ENCODE measurements around the gene EPB41L1. TPM values are rescaled to one million over a fixed set of nuclear protein-coding genes. Genes with fewer than 3 reads are reported as not detected.
"Not testable (repeated sequence)": the region's sequence is repeated elsewhere in the genome, so short reads cannot be mapped to it uniquely, and the experiment has no call there.

The EPB41L1 gene
- total RNA-seq, 2 experiments from 2014 or later, result 0.57 to 1.1 TPM

- CTCF ChIA-PET, result interaction anchor here (0.5 kb wide), 1 partner anchor 10 kb away, joined by 6 read pairs; no protein-coding TSS in a partner anchor
- Mint-ChIP-seq H3K27me3 (ENCODE audit: low read depth) (no peaks in the 10 kb centered on the region), H3K27ac (no peak overlapping the region), H3K9me3 (no peaks in the 10 kb centered on the region), H3K4me3 (no peak overlapping the region), H3K36me3 (ENCODE audit: low read depth) (no peaks in the 10 kb centered on the region), H3K4me1 (ENCODE audit: low read depth) (no peaks in the 10 kb centered on the region)
- no peak for DNase-seq
- intact Hi-C loops (cut with micrococcal nuclease), result no loop called here
Observed at GRCh38 chr20:36128463-36129159, 25.9 kb upstream of the EPB41L1 start.

GRCh38 chr20:36129160-36129543 is 25.4 kb upstream of the EPB41L1 start:
- Mint-ChIP-seq H3K4me1 (ENCODE audit: low read depth) (no peaks in the 10 kb centered on the region), H3K36me3 (ENCODE audit: low read depth) (no peaks in the 10 kb centered on the region), H3K9me3 (no peaks in the 10 kb centered on the region), H3K27ac (no peak overlapping the region), H3K27me3 (ENCODE audit: low read depth) (no peaks in the 10 kb centered on the region), H3K4me3 (no peak overlapping the region)
- no peak for DNase-seq
- CTCF ChIA-PET, result interaction anchor here (0.6 kb wide), 1 partner anchor 136 kb away, joined by 5 read pairs; no protein-coding TSS in a partner anchor
- intact Hi-C loops (cut with micrococcal nuclease), result no loop called here

GRCh38 chr20:36130390-36130789 is 24.1 kb upstream of the EPB41L1 start:
- CTCF ChIA-PET, result interaction anchor here (0.7 to 1.0 kb wide), 2 partner anchors 9 to 301 kb away, joined by 3 to 5 read pairs; no protein-coding TSS in a partner anchor
- no peaks in the 10 kb centered on the region for H3K9me3 Mint-ChIP-seq
- no peak overlapping the region for H3K4me3 Mint-ChIP-seq
- no peak overlapping the region for H3K27ac Mint-ChIP-seq
- no peaks in the 10 kb centered on the region for H3K27me3 Mint-ChIP-seq (ENCODE audit: low read depth)
- intact Hi-C loops (cut with micrococcal nuclease), result no loop called here
- no peaks in the 10 kb centered on the region for H3K4me1 Mint-ChIP-seq (ENCODE audit: low read depth)
- no peak for DNase-seq
- no peaks in the 10 kb centered on the region for H3K36me3 Mint-ChIP-seq (ENCODE audit: low read depth)

- Mint-ChIP-seq H3K36me3 (ENCODE audit: low read depth) (no peaks in the 10 kb centered on the region), H3K4me3 (no peak overlapping the region), H3K27ac (no peak overlapping the region), H3K9me3 (no peaks in the 10 kb centered on the region), H3K4me1 (ENCODE audit: low read depth) (no peaks in the 10 kb centered on the region), H3K27me3 (ENCODE audit: low read depth) (no peaks in the 10 kb centered on the region)
- DNase-seq, result no peak
- CTCF ChIA-PET, result interaction anchor here (1.6 to 16.0 kb wide), 2 partner anchors 25 to 138 kb away, joined by 5 to 263 read pairs; no protein-coding TSS in a partner anchor
- intact Hi-C loops (cut with micrococcal nuclease), result no loop called here
Observed at GRCh38 chr20:36132802-36133211, 21.7 kb upstream of the EPB41L1 start.

GRCh38 chr20:36133821-36134220 is 20.7 kb upstream of the EPB41L1 start:
- CTCF ChIA-PET, result interaction anchor here (1.6 to 16.0 kb wide), 2 partner anchors 24 to 139 kb away, joined by 5 to 263 read pairs; no protein-coding TSS in a partner anchor
- no peak for DNase-seq
- Mint-ChIP-seq H3K36me3 (ENCODE audit: low read depth) (no peaks in the 10 kb centered on the region), H3K27me3 (ENCODE audit: low read depth) (no peaks in the 10 kb centered on the region), H3K27ac (no peak overlapping the region), H3K9me3 (no peaks in the 10 kb centered on the region), H3K4me3 (no peak overlapping the region), H3K4me1 (ENCODE audit: low read depth) (no peaks in the 10 kb centered on the region)
- intact Hi-C loops (cut with micrococcal nuclease), result no loop called here

GRCh38 chr20:36135159-36135558 is 19.4 kb upstream of the EPB41L1 start:
- Mint-ChIP-seq H3K4me3 (no peak overlapping the region), H3K4me1 (ENCODE audit: low read depth) (no peaks in the 10 kb centered on the region), H3K27ac (no peak overlapping the region), H3K36me3 (ENCODE audit: low read depth) (no peaks in the 10 kb centered on the region), H3K9me3 (no peaks in the 10 kb centered on the region), H3K27me3 (ENCODE audit: low read depth) (no peaks in the 10 kb centered on the region)
- intact Hi-C loops (cut with micrococcal nuclease), result no loop called here
- CTCF ChIA-PET, result interaction anchor here (16.0 kb wide), 1 partner anchor 140 kb away, joined by 263 read pairs; no protein-coding TSS in a partner anchor
- no peak for DNase-seq

- no peak for DNase-seq
- Mint-ChIP-seq H3K4me3 (no peak overlapping the region), H3K36me3 (ENCODE audit: low read depth) (no peaks in the 10 kb centered on the region), H3K27ac (no peak overlapping the region), H3K27me3 (ENCODE audit: low read depth) (no peaks in the 10 kb centered on the region), H3K9me3 (no peaks in the 10 kb centered on the region), H3K4me1 (ENCODE audit: low read depth) (no peaks in the 10 kb centered on the region)
- intact Hi-C loops (cut with micrococcal nuclease), result no loop called here
- CTCF ChIA-PET, result interaction anchor here (0.6 to 16.0 kb wide), 3 partner anchors 133 to 731 kb away, joined by 4 to 263 read pairs (median 7); no protein-coding TSS in a partner anchor
Observed at GRCh38 chr20:36135821-36136220, 18.7 kb upstream of the EPB41L1 start.

- H3K9me3 Mint-ChIP-seq; H3K27ac Mint-ChIP-seq; intact Hi-C loops (cut with micrococcal nuclease); H3K4me1 Mint-ChIP-seq (ENCODE audit: low read depth); H3K4me3 Mint-ChIP-seq; DNase-seq; H3K27me3 Mint-ChIP-seq (ENCODE audit: low read depth); H3K36me3 Mint-ChIP-seq (ENCODE audit: low read depth): not testable (repeated sequence)
- CTCF ChIA-PET, result interaction anchor here (0.6 to 16.0 kb wide), 8 partner anchors 55 to 457 kb away, joined by 3 to 263 read pairs (median 4); no protein-coding TSS in a partner anchor
Observed at GRCh38 chr20:36137313-36137712, 17.2 kb upstream of the EPB41L1 start.

GRCh38 chr20:36141310-36141709 is 13.2 kb upstream of the EPB41L1 start:
- intact Hi-C loops (cut with micrococcal nuclease), result no loop called here
- Mint-ChIP-seq H3K9me3 (no peaks in the 10 kb centered on the region), H3K36me3 (ENCODE audit: low read depth) (no peaks in the 10 kb centered on the region), H3K4me1 (ENCODE audit: low read depth) (no peaks in the 10 kb centered on the region), H3K27me3 (ENCODE audit: low read depth) (no peaks in the 10 kb centered on the region), H3K4me3 (no peak overlapping the region), H3K27ac (no peak overlapping the region)
- no peak for DNase-seq
- CTCF ChIA-PET, result interaction anchor here (16.0 kb wide), 1 partner anchor 146 kb away, joined by 263 read pairs; no protein-coding TSS in a partner anchor

GRCh38 chr20:36144336-36144735 is 10.2 kb upstream of the EPB41L1 start:
- Mint-ChIP-seq H3K9me3 (no peaks in the 10 kb centered on the region), H3K4me3 (no peak overlapping the region), H3K4me1 (ENCODE audit: low read depth) (no peaks in the 10 kb centered on the region), H3K27me3 (ENCODE audit: low read depth) (no peaks in the 10 kb centered on the region), H3K36me3 (ENCODE audit: low read depth) (no peaks in the 10 kb centered on the region), H3K27ac (no peak overlapping the region)
- intact Hi-C loops (cut with micrococcal nuclease), result no loop called here
- DNase-seq, result no peak
- CTCF ChIA-PET, result interaction anchor here (1.6 to 16.0 kb wide), 3 partner anchors 12 to 190 kb away, joined by 3 to 263 read pairs (median 10); partner anchors contain the start of gene SCAND1

- Mint-ChIP-seq H3K9me3 (no peaks in the 10 kb centered on the region), H3K4me1 (ENCODE audit: low read depth) (no peaks in the 10 kb centered on the region), H3K36me3 (ENCODE audit: low read depth) (no peaks in the 10 kb centered on the region), H3K27me3 (ENCODE audit: low read depth) (no peaks in the 10 kb centered on the region), H3K27ac (no peak overlapping the region), H3K4me3 (no peak overlapping the region)
- DNase-seq, result no peak
- CTCF ChIA-PET, result interaction anchor here (0.5 to 16.0 kb wide), 5 partner anchors 10 to 182 kb away, joined by 3 to 263 read pairs (median 3); no protein-coding TSS in a partner anchor
- intact Hi-C loops (cut with micrococcal nuclease), result no loop called here
Observed at GRCh38 chr20:36145877-36146707, 8.4 kb upstream of the EPB41L1 start.

- no peak for DNase-seq
- Mint-ChIP-seq H3K4me1 (ENCODE audit: low read depth) (no peaks in the 10 kb centered on the region), H3K9me3 (no peaks in the 10 kb centered on the region), H3K4me3 (no peak overlapping the region), H3K36me3 (ENCODE audit: low read depth) (no peaks in the 10 kb centered on the region), H3K27me3 (ENCODE audit: low read depth) (peaks cover 3% of the 10 kb centered on the region), H3K27ac (no peak overlapping the region)
- intact Hi-C loops (cut with micrococcal nuclease), result no loop called here
- CTCF ChIA-PET, result interaction anchor here (1.9 to 2.3 kb wide), 2 partner anchors 10 to 155 kb away, joined by 6 to 10 read pairs; no protein-coding TSS in a partner anchor
Observed at GRCh38 chr20:36147690-36148089, 6.8 kb upstream of the EPB41L1 start.

Measured in activated naive CD4-positive, alpha-beta T cell treated with anti-CD3 and anti-CD28 coated beads for 36 hours (primary cell).